Stimulated activated CD8-positive, alpha-beta memory T cell treated with anti-CD3 and anti-CD28 coated beads, Interleukin-4, amount 100 ng/mL, for 24 hours (primary cell): ENCODE data around the gene SLC66A3.

Experiments used
- DNase-seq: peaks from one replicate; pipeline ENCODE4 v3.0.0-alpha.2; 2020; ENCODE audit warnings: low read depth

Gene SLC66A3

GRCh38 chr2:11155381-11156035, at the start of gene SLC66A3:
TSS of gene SLC66A3 (plus strand) at chr2:11155467. CDS start at chr2:11155547, 80 bp downstream.
- no peak for DNase-seq

- no peak for DNase-seq
These were observed 46.3 kb upstream of the SLC66A3 start for GRCh38 chr2:11109002-11109401.

- DNase-seq = no peak
These were observed 42.3 kb upstream of the SLC66A3 start for GRCh38 chr2:11112870-11113428.

- no peak for DNase-seq
These were observed 37.5 kb upstream of the SLC66A3 start for GRCh38 chr2:11117776-11118175.

- DNase-seq = no peak
These were observed 36.5 kb upstream of the SLC66A3 start for GRCh38 chr2:11118761-11119160.

GRCh38 chr2:11121099-11121822, 34.0 kb upstream of the SLC66A3 start:
- no peak for DNase-seq

- no peak for DNase-seq
These were observed 33.5 kb upstream of the SLC66A3 start for GRCh38 chr2:11121823-11122155.

GRCh38 chr2:11122380-11122779, 32.9 kb upstream of the SLC66A3 start:
- DNase-seq = no peak

GRCh38 chr2:11123001-11123809, 32.1 kb upstream of the SLC66A3 start:
- DNase-seq = no peak

- peak; percentile 58 for DNase-seq
These were observed 31.2 kb upstream of the SLC66A3 start for GRCh38 chr2:11123856-11124759.

- DNase-seq = no peak
These were observed 30.6 kb upstream of the SLC66A3 start for GRCh38 chr2:11124760-11125068.

GRCh38 chr2:11127761-11128160, 27.5 kb upstream of the SLC66A3 start:
- DNase-seq = no peak

GRCh38 chr2:11128243-11128951, 26.9 kb upstream of the SLC66A3 start:
- no peak for DNase-seq

- DNase-seq = peak; percentile 56
These were observed 25.4 kb upstream of the SLC66A3 start for GRCh38 chr2:11129598-11130449.

- DNase-seq = no peak
These were observed 23.9 kb upstream of the SLC66A3 start for GRCh38 chr2:11131166-11131920.

GRCh38 chr2:11132036-11132671, 23.1 kb upstream of the SLC66A3 start:
- no peak for DNase-seq

- DNase-seq = no peak
These were observed 21.9 kb upstream of the SLC66A3 start for GRCh38 chr2:11133238-11133935.

GRCh38 chr2:11133936-11134320, 21.3 kb upstream of the SLC66A3 start:
- DNase-seq = no peak
